ENCODE measurements around the gene VSIG1.

VSIG1 gene

DNA sequence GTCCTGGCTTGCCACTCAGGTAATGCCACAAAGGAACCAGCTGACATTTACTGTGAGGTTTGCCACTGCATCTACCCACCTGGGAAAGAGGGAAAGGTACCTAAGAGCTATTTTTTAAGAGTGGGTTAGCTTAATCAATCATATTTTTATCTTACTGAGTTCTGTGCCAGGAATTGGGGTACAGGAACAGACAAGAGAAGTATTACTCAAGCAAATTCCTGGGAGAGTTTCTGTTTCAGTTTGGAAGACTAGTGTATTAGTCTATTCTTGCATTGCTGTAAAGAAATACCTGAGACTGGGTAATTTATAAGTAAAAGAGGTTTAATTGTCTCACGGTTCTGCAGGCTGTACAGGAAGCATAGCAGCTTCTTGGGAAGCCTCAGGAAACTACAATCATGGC lies 23.3 kb downstream of the VSIG1 start:
- DNase-seq, result no peak

DNA sequence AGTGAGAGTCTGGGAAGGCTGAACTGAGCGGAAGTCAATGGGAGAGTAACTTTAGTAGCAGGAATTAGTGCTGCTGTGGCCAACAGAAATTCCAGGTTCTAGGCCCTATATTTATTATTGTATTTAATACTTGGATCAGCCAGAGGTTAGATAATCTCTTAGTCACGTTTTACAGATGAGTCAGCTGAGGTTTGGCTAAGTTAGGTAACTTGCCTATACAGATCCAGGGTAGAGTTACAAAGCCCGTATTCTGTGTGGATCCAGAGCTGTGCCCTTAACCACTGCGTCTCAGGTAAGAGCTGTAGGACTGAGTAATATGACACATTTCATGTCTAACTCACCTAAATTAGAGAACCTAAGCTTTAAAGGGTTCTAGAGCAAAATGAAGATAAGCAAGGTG lies 26.0 kb downstream of the VSIG1 start:
- DNase-seq, result no peak

GRCh38 chrX:108071578-108071977 lies 26.7 kb downstream of the VSIG1 start:
- no peak for DNase-seq

DNA sequence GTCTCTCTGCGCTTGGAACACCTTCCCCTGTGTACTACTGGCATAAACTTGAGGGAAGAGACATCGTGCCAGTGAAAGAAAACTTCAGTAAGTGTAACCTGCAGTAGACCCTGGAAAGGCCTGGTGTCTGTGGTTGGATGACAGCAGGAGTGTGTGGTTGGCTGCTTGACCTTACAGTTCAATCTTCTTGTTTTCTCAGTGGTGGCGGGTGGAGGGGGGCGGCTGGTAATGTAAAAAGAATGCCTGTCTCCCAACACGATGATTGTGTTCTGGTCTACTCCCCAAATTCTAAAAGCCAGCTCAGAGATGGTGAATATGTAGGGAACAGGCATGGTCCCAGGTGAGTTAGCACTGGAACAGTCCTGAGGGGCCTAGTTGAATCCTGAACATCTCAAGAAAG lies 27.9 kb downstream of the VSIG1 start:
- no peak for DNase-seq

GRCh38 chrX:108081110-108081509 lies 36.2 kb downstream of the VSIG1 start:
- no peak for DNase-seq

DNA sequence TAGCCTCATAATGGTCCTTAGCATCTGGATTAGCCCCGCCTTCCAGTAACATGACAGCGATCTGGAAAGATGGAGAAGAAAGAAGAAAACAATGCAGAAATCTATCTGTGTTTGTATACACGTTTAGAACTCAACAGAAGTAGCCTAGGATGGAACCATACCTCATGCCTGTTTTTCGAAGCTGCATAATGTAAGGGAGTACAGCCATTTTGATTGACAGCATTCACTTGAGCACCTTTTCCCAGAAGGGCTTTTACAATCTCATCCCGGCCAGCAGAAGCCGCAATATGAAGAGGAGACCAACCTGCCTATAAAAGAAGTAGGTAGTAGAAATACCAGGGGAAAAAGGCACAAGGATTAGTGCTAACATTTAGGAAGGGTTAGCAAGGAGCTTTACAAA lies 42.9 kb downstream of the VSIG1 start:
- no peak for DNase-seq

DNA sequence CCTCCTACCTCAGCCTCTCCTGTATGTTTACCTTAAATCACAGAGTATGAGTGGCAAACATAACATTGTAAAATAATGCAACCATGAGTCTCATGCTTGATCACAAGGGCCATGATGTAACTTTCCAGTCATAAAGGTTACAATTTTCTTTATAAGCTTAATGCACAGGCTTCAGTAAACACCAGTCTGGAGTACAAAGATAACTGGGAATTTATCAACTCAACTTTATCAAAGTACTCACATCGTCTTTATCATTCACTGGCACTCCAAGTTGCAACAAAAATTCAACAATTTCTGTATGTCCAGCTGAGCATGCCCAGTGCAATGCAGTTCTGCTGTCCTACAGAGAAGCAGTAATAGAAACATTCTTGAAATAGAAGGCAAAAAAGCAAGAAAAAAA lies 43.6 kb downstream of the VSIG1 start:
- DNase-seq, result no peak

GRCh38 chrX:108090491-108091263 lies 45.8 kb downstream of the VSIG1 start:
- no peak for DNase-seq

DNA sequence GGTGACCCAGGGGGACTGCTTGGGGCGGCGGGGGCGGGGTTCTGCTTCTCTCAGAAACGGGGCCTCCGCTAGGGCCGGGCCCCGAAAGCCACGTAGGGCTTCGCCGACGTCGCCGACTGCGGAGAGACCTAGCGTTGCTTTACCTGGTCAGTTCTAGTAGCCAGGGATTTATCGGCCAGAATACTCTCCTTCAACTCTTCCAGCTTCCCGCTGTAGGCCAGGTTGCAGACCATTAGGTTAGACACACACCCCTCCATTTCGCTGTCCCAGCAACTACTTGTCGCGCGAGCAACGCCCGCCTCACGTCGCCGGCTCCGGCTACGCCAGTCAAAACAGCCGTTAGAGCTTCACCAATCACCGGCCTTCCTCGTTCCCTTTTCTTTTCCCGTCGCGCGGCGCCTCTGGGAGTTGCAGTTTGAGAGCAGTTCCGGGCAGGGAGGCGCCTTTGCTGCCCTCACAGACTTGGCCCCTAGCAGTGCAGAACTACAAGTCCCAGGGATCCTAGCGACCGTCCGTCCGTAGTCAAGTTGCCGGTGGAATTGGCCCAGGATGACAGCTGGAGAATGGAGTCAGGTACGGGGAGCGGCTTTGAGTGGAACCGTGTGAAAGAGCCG lies 46.5 kb downstream of the VSIG1 start, which contains the start of the genes ATG4A and PSMD10:
Gene ATG4A (plus strand): TSS at position 515 of the 614 bp plus-strand sequence. CDS start 49 bp downstream, at position 564.
Gene PSMD10 (minus strand): TSS at position 279 of the 614 bp plus-strand sequence. CDS start 22 bp downstream, at position 257.
- peak; percentile 82 for DNase-seq

DNA sequence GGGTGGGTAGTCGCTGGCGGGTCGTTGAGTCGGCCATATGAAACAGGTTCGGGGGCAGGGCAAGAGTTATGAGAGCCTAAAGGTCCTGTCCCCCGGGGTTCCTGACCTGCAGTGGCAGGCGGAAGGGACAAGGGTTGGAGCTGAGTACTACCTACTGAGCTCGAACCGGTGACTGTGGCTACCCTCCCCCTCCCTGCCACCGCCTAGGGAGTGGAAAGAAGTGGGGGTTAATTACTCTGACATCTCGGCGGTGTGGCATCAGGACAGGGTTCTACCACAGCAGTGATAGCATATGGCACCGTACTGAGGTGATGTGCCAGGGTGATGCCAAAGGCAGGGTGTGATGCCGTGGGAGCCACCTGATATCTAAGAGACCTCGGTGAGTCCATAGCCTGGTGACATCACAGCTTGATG lies 47.0 kb downstream of the VSIG1 start:
- DNase-seq, result no peak

DNA sequence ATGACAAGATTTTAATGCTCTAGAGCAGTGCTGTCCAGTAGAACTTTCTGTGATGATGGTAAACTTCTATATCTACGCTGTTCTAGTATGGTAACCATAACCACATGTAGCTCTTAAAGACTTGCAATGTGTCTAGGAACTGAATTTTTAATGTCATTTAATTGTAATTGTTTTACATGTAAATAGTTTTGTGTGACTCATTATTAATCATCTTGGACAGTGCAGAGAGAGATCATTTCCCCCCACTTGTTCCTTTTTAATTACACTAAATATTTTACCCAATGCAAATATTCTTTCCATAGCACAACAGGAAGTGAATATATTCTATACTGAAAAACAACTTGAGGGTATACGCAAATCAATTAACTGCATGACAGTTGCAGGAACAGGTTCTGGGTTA lies 52.5 kb downstream of the VSIG1 start:
- DNase-seq, result no peak

GRCh38 chrX:108105473-108105872 lies 60.6 kb downstream of the VSIG1 start:
- DNase-seq, result no peak

DNA sequence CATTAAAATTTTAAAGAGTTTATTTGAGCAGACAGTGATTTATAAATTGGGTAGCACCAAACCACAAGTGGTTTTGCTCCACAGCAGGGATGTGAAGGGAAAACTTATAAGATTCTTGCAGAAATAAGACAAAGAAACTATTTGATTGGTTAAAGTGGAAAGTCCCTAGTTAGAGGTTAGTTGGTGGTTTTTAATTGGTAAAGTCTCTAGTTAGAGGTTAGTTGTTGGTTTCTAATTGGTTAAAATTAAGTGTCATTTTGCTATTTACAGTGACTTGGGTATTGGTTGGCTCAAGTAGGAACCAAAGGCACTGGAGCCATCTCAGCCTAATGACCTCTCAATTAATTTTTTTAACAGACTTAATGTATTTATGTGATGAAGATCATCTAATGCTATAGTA lies 69.7 kb downstream of the VSIG1 start:
- no peak for DNase-seq

DNA sequence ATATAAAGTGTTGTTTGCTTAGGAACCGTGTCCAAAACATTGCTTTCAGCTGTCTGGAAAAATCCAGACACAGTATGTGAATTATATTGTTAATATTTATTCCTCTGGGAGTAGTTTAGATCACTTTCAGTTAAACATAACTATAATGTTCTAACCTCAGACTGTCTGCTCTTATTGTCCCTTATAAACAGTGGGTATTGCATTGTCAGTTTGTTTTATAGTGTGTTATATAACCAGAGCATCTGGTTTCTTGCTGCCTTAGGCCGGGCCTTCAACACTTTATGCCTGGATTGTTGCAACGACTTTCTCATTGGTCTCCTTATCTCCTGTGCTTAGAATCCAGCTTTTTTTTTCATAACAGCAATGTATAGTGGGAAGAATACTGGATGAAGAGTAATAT lies 73.1 kb downstream of the VSIG1 start:
- DNase-seq, result no peak

GRCh38 chrX:108121291-108121690 lies 76.4 kb downstream of the VSIG1 start:
- no peak for DNase-seq

GRCh38 chrX:108122748-108123147 lies 77.9 kb downstream of the VSIG1 start:
- DNase-seq, result no peak

DNA sequence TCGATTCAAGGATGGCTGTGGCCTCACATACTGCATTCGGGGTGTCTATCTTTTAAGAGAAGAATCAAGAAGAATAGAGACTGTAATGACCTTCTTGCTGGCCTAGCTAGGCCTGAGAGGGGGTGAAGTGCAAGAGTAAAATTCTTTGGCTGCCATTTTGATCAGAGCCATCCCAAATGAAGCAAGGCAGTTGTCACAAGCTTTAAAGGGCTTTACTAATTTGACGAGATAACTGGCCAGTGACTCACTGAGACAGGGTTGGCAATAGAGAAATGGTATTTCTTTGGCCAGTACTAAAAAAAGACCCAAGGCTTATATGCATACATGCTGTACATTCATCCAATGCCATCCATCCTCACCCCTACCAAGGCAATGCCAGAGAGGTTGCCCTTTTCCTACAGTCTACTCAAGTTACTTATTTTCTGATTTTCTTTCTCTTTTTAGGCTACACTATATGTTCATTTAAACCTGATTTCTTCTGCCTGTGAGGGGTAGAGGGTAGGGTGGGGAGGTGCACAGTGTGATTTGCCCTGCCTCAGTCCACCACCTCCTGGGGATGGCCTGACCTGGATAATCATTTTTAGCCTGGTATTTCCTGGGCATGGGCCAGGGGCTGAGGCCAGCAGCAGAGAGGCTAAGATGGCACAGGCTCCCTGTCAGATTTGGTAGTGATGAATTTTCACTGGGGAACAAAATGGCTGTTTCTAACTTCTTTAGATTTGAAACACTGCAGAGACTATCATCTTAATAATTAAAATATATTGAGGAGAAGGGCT lies 78.9 kb downstream of the VSIG1 start:
- no peak for DNase-seq

DNA sequence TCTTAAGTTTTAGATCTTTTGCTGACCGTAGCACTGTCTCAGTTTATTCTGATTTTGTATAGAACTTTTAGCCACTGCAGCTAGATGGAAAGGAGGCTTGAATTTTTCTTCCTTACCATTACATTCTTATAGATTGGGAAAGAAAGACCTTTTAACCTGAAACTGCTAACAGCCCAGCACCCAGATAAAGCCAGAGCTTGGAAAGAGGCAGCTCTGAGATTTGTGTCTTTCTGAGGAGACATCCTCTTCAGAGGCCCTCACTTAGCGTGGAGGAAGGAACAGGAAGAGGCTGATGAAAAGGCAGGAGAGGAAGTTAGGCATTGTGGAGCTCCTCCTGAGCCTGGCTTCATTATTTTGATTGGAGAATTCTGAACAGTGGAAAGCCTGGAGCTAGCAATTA lies 81.8 kb downstream of the VSIG1 start:
- DNase-seq, result no peak

GRCh38 chrX:108127152-108127551 lies 82.3 kb downstream of the VSIG1 start:
- no peak for DNase-seq

Measured in activated gamma-delta T cell treated with Interleukin-2 at 50 U/mL for 16 hours (primary cell).